Activated CD8-positive, alpha-beta T cell treated with anti-CD3 and anti-CD28 coated beads for 36 hours (primary cell): ENCODE measurements around the gene NDRG4. TPM values are rescaled to one million over a fixed set of nuclear protein-coding genes. Genes with fewer than 3 reads are reported as not detected.
A peak's percentile ranks its signal among the peaks of the same experiment; 100 is the strongest.

ENCODE experiments used
- ATAC-seq: fragments of 200-7000 bp; cut with Tn5 transposase; one replicate; pipeline ENCODE4 v1.10.0; 2021; ENCODE audit warnings: mild to moderate bottlenecking, moderate library complexity
- CTCF ChIA-PET: fragments of 350-600 bp; sonication (Branson Sonifier 250); formaldehyde crosslinking; loops from one replicate; lab custom pipeline; 2021; ENCODE audit warnings: antibody characterized with exemption; lab: Charles Lee
- POLR2A ChIA-PET: fragments of 350-600 bp; sonication (Branson Sonifier 250); formaldehyde crosslinking; loops from one replicate; lab custom pipeline; 2021; ENCODE audit warnings: antibody characterized with exemption; lab: Charles Lee
- DNase-seq: peaks from one replicate; pipeline ENCODE4 v3.0.0-alpha.2; 2020
- H3K27ac Mint-ChIP-seq: one replicate; pipeline ENCODE4 v1.8.0; 2021; ENCODE audit warnings: mild to moderate bottlenecking, mixed read lengths
- H3K27me3 Mint-ChIP-seq: one replicate; pipeline ENCODE4 v1.8.0; 2021; ENCODE audit warnings: mixed read lengths
- H3K36me3 Mint-ChIP-seq: one replicate; pipeline ENCODE4 v1.8.0; 2021; ENCODE audit warnings: low read depth, mixed read lengths
- H3K4me1 Mint-ChIP-seq: one replicate; pipeline ENCODE4 v1.8.0; 2021; ENCODE audit warnings: low read depth, mixed read lengths
- H3K4me3 Mint-ChIP-seq: one replicate; pipeline ENCODE4 v1.8.0; 2021; ENCODE audit warnings: mild to moderate bottlenecking, moderate library complexity, mixed read lengths
- H3K9me3 Mint-ChIP-seq: one replicate; pipeline ENCODE4 v1.8.0; 2021; ENCODE audit warnings: mixed read lengths
- CTCF ChIP-seq: fragments of 200-600 bp; IDR thresholded peaks from one replicate; pipeline ENCODE4 v1.8.0; 2022; ENCODE audit warnings: antibody characterized with exemption, mild to moderate bottlenecking
- intact Hi-C: fragments of 100-400 bp; cut with micrococcal nuclease; formaldehyde crosslinking; loops from one replicate; pipeline ENCODE4 v1.10.0; 2022
- total RNA-seq, 2 experiments: library from RNA; stranded (reverse); gene quantifications; one replicate each; pipeline ENCODE4 v1.2.3, GENCODE V29; 2021

NDRG4 gene
- total RNA-seq, 2 experiments from 2014 or later, result 1.3 to 1.6 TPM

GRCh38 chr16:58519707-58520106 is 19.8 kb downstream of the NDRG4 start:
- Mint-ChIP-seq H3K4me1 (peaks cover 25% of the 10 kb centered on the region), H3K4me3 (no peak overlapping the region), H3K9me3 (no peaks in the 10 kb centered on the region), H3K27me3 (no peaks in the 10 kb centered on the region), H3K27ac (peak overlapping the region; percentile 48), H3K36me3 (peaks cover 59% of the 10 kb centered on the region)
- ChIA-PET POLR2A (interaction anchor here (1.5 to 4.8 kb wide), 2 partner anchors 38 to 109 kb away, joined by 3 to 29 read pairs; partner anchors contain the start of gene CNOT1), CTCF (interaction anchor here (1.8 kb wide), 1 partner anchor 32 kb away, joined by 6 read pairs; no protein-coding TSS in a partner anchor)
- ATAC-seq, result no peak
- no peak for DNase-seq
- no peak for TF ChIP-seq CTCF
- intact Hi-C loops, result loop anchor here (5.0 to 10.0 kb wide), 2 partner anchors 213 to 245 kb away; partner anchors contain the start of gene GOT2

- DNase-seq, result no peak
- no peak for TF ChIP-seq CTCF
- H3K27me3 Mint-ChIP-seq, result no peaks in the 10 kb centered on the region
- ChIA-PET CTCF (interaction anchor here (0.7 to 1.0 kb wide), 3 partner anchors 12 to 82 kb away, joined by 3 read pairs; no protein-coding TSS in a partner anchor), POLR2A (interaction anchor here (1.1 kb wide), 1 partner anchor 12 kb away, joined by 3 read pairs; no protein-coding TSS in a partner anchor)
- H3K9me3 Mint-ChIP-seq, result no peaks in the 10 kb centered on the region
- H3K36me3 Mint-ChIP-seq, result peaks cover 68% of the 10 kb centered on the region
- no peaks in the 10 kb centered on the region for H3K4me1 Mint-ChIP-seq
- no peak for ATAC-seq
- no peak overlapping the region for H3K27ac Mint-ChIP-seq
- H3K4me3 Mint-ChIP-seq, result no peak overlapping the region
- intact Hi-C loops, result no loop called here
These were observed 30.2 kb downstream of the NDRG4 start for GRCh38 chr16:58530179-58530578.

GRCh38 chr16:58532414-58532813 is 32.5 kb downstream of the NDRG4 start:
- Mint-ChIP-seq H3K9me3 (no peaks in the 10 kb centered on the region), H3K27me3 (no peaks in the 10 kb centered on the region), H3K4me3 (no peak overlapping the region), H3K36me3 (peaks cover 70% of the 10 kb centered on the region), H3K4me1 (no peaks in the 10 kb centered on the region), H3K27ac (no peak overlapping the region)
- no peak for TF ChIP-seq CTCF
- ChIA-PET POLR2A (interaction anchor here (1.2 kb wide), 2 partner anchors 11 to 30 kb away, joined by 3 to 5 read pairs; no protein-coding TSS in a partner anchor), CTCF (no interaction called here)
- ATAC-seq (no peak), DNase-seq (no peak)
- intact Hi-C loops, result no loop called here

GRCh38 chr16:58533751-58534470 is 34.0 kb downstream of the NDRG4 start:
- Mint-ChIP-seq H3K36me3 (peaks cover 73% of the 10 kb centered on the region), H3K4me1 (no peaks in the 10 kb centered on the region), H3K4me3 (no peak overlapping the region), H3K27me3 (no peaks in the 10 kb centered on the region), H3K9me3 (no peaks in the 10 kb centered on the region), H3K27ac (no peak overlapping the region)
- DNase-seq (no peak), ATAC-seq (no peak)
- intact Hi-C loops, result no loop called here
- TF ChIP-seq CTCF, result no peak
- ChIA-PET CTCF (no interaction called here), POLR2A (no interaction called here)

GRCh38 chr16:58535100-58535499 is 35.2 kb downstream of the NDRG4 start:
- H3K4me1 Mint-ChIP-seq, result no peaks in the 10 kb centered on the region
- ATAC-seq (no peak), DNase-seq (no peak)
- intact Hi-C loops, result no loop called here
- CTCF ChIA-PET, result no interaction called here
- TF ChIP-seq CTCF, result no peak
- POLR2A ChIA-PET, result no interaction called here
- no peak overlapping the region for H3K4me3 Mint-ChIP-seq
- H3K27me3 Mint-ChIP-seq, result no peaks in the 10 kb centered on the region
- H3K36me3 Mint-ChIP-seq, result peaks cover 76% of the 10 kb centered on the region
- peak overlapping the region; percentile 33 for H3K27ac Mint-ChIP-seq
- H3K9me3 Mint-ChIP-seq, result no peaks in the 10 kb centered on the region
